ENCODE data around the gene WDR59. TPM values are rescaled to one million over a fixed set of nuclear protein-coding genes. Genes with fewer than 3 reads are reported as not detected.
A peak's percentile ranks its signal among the peaks of the same experiment; 100 is the strongest.

WDR59 gene
- polyA plus RNA-seq, 1 experiment = 48.1 TPM

DNA sequence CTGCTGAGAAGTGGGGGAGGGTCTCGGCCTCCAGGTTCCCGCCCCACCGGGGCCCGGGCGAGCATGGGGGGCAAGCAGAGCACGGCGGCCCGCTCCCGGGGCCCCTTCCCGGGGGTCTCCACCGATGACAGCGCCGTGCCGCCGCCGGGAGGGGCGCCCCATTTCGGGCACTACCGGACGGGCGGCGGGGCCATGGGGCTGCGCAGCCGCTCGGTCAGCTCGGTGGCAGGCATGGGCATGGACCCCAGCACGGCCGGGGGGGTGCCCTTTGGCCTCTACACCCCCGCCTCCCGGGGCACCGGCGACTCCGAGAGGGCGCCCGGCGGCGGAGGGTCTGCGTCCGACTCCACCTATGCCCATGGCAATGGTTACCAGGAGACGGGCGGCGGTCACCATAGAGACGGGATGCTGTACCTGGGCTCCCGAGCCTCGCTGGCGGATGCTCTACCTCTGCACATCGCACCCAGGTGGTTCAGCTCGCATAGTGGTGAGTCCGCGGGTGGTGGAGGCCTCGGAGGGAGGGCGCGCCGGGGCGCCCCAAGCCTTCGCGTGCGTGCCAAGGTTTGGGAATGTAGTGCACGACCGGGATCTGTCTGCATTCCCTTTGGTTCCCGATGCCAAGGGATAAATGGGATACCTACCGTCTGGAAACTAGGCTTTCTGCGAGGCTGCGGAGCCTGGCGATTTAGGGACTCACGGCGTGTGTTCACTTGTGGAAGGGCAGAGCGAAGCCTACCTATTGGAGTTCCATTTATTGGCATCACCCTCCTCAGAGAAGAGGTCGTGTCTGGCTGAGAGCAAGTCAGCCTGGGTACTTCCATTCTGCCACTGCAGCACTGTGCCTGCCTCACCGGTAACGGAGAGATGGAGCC, 14.9 kb upstream of the WDR59 start:
- H3K27me3 ChIP-seq (ENCODE audit: control insufficient read depth, insufficient read depth, low read length) = no peaks in the 10 kb centered on the region
- DNase-seq (ENCODE audit: low read depth, low spot score) = no peak

DNA sequence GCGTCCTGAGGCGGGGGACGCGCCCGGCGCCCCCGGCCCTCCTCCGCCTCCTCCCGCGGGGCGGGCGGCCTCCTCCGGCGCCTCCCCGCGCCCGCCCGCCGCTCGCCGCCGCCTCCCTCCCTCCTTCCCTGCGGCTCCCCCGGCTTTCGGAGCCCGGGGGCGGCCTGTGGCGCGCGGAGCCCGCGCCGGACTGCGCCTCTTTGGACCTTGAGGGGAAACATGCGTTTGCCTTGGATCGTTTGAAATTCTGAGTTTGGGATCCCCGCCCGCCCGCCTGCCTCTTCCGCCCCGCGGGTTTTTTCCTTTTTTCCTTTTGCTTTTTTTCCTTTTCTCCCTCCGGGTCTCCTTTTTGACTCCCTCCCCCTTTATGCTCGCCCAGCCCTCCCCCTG, 14.3 kb upstream of the WDR59 start:
- no peak for DNase-seq (ENCODE audit: low read depth, low spot score)
- TF ChIP-seq, protein P1, sequence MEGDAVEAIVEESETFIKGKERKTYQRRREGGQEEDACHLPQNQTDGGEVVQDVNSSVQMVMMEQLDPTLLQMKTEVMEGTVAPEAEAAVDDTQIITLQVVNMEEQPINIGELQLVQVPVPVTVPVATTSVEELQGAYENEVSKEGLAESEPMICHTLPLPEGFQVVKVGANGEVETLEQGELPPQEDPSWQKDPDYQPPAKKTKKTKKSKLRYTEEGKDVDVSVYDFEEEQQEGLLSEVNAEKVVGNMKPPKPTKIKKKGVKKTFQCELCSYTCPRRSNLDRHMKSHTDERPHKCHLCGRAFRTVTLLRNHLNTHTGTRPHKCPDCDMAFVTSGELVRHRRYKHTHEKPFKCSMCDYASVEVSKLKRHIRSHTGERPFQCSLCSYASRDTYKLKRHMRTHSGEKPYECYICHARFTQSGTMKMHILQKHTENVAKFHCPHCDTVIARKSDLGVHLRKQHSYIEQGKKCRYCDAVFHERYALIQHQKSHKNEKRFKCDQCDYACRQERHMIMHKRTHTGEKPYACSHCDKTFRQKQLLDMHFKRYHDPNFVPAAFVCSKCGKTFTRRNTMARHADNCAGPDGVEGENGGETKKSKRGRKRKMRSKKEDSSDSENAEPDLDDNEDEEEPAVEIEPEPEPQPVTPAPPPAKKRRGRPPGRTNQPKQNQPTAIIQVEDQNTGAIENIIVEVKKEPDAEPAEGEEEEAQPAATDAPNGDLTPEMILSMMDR (IDR thresholded peaks at IDR 0.05; ENCODE audit: low read depth, low read length) = no peak
- POLR2A ChIA-PET = interaction anchor here (1.0 to 2.1 kb wide), 2 partner anchors 27 to 112 kb away, joined by 3 to 16 read pairs; no protein-coding TSS in a partner anchor
- H3K9me3 ChIP-seq (ENCODE audit: control insufficient read depth, insufficient read depth, low read length) = no peaks in the 10 kb centered on the region; the same call in 1 of the 2 replicates
- peak overlapping the region; percentile 92 for H3K4me3 ChIP-seq (ENCODE audit: low read depth, low read length)
- no peak overlapping the region for H3K27ac ChIP-seq (ENCODE audit: low read depth, low read length)
- CTCF ChIA-PET = interaction anchor here (1.4 to 4.8 kb wide), 4 partner anchors 66 to 198 kb away, joined by 5 to 144 read pairs (median 8); no protein-coding TSS in a partner anchor
- no peaks in the 10 kb centered on the region for H3K27me3 ChIP-seq (ENCODE audit: control insufficient read depth, insufficient read depth, low read length)

More for the DNA sequence above, 14.9 kb upstream of the WDR59 start:
- ChIA-PET CTCF (interaction anchor here (1.7 to 4.8 kb wide), 3 partner anchors 112 to 198 kb away, joined by 5 to 144 read pairs (median 11); no protein-coding TSS in a partner anchor), POLR2A (interaction anchor here (1.0 to 2.1 kb wide), 2 partner anchors 26 to 111 kb away, joined by 3 to 16 read pairs; no protein-coding TSS in a partner anchor)
- Histone ChIP-seq H3K9me3 (ENCODE audit: control insufficient read depth, insufficient read depth, low read length) (no peaks in the 10 kb centered on the region; the same call in 1 of the 2 replicates), H3K4me3 (ENCODE audit: low read depth, low read length) (peak overlapping the region; percentile 92), H3K27ac (ENCODE audit: low read depth, low read length) (peak overlapping the region; percentile 11)
- TF ChIP-seq, protein P1 (IDR thresholded peaks at IDR 0.05; ENCODE audit: low read depth, low read length) = no peak

DNA sequence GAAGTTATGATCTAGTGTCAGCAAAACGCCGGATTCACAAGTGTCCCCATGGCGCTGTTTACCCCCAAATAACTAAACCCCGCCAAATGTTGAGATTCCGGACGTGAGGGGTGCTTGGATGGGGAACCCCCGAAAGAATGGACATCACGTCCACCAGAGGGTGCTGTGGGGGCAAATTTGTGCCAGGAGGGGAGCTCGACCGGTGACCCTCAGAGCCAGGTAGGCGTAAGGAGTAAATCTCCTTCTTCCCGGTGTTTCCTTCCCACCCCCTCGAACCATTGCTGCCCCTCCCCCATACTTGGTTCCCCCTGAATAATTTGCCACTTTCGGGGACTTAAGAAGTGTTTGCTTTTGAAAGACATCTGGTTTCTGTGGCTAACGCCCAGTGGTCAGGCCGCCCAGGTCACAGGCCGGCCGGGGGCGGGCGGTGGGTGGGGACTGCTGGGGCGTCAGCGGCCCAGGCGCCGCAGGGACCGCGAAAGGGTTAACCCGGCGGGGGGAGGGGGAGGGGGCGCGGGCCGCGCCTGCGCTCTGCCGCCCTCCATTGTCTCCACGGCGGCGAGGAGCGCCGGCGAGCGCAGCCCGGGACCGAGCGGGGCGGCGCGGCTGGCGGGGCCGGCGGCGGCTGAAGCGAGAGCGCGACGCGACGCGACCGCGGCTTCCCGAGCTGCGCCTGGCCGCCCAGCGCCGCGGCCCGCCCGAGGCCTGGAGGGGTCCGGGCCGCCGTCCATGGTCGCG, 13.7 kb upstream of the WDR59 start, which contains the start of gene ZNRF1:
Gene ZNRF1 (plus strand): TSS at position 544 of the 738 bp plus-strand sequence. CDS start 648 bp downstream, outside the sequence.
- peak; percentile 24 for DNase-seq (ENCODE audit: low read depth, low spot score)
- ChIA-PET CTCF (interaction anchor here (0.5 to 4.8 kb wide), 28 partner anchors 8 to 199 kb away, joined by 3 to 144 read pairs (median 5); partner anchors contain the start of genes LDHD and WDR59), POLR2A (interaction anchor here (2.1 kb wide), 1 partner anchor 112 kb away, joined by 16 read pairs; no protein-coding TSS in a partner anchor)
- Histone ChIP-seq H3K27ac (ENCODE audit: low read depth, low read length) (peak within 1 kb of the TSS; percentile 11), H3K27me3 (ENCODE audit: control insufficient read depth, insufficient read depth, low read length) (no peaks in the 10 kb centered on the region), H3K9me3 (ENCODE audit: control insufficient read depth, insufficient read depth, low read length) (no peaks in the 10 kb centered on the region; the same call in 1 of the 2 replicates), H3K4me3 (ENCODE audit: low read depth, low read length) (peak within 1 kb of the TSS; percentile 92)
- TF ChIP-seq, protein P1 (IDR thresholded peaks at IDR 0.05; ENCODE audit: low read depth, low read length) = peak; percentile 72

DNA sequence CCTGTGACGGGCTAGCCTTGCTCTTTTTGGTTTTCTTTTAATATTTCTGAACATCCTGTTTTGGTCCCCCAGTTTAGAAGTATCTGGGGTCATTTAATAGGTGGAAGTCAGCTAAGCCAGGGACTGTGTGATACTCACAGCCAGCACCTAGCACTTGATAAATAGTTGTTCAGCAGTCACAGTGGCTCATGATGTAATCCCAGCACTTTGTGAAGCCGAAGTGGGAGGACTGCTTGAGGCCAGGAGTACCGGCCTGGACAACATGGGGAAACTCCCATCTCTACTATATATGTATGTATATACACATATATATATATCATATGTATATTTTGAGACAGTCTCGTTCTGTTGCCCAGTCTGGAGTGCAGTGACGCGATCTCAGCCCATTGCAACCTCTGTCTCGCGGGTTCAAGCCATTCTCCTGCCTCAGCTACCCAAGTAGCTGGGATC, 12.1 kb upstream of the WDR59 start:
- Histone ChIP-seq H3K27ac (ENCODE audit: low read depth, low read length) (no peak overlapping the region), H3K27me3 (ENCODE audit: control insufficient read depth, insufficient read depth, low read length) (no peaks in the 10 kb centered on the region), H3K9me3 (ENCODE audit: control insufficient read depth, insufficient read depth, low read length) (no peaks in the 10 kb centered on the region; the same call in 1 of the 2 replicates), H3K4me3 (ENCODE audit: low read depth, low read length) (no peak overlapping the region)
- ChIA-PET POLR2A (interaction anchor here (1.5 kb wide), 1 partner anchor 114 kb away, joined by 4 read pairs; no protein-coding TSS in a partner anchor), CTCF (interaction anchor here (1.0 to 4.8 kb wide), 4 partner anchors 111 to 202 kb away, joined by 3 to 144 read pairs (median 12); no protein-coding TSS in a partner anchor)
- TF ChIP-seq, protein P1 (IDR thresholded peaks at IDR 0.05; ENCODE audit: low read depth, low read length) = no peak
- no peak for DNase-seq (ENCODE audit: low read depth, low spot score)
